WTC11 (cell line): Measurements from ENCODE around the gene SHANK1. TPM values are rescaled to one million over a fixed set of nuclear protein-coding genes. Genes with fewer than 3 reads are reported as not detected.

Experiments
- ATAC-seq: fragments of 200-7000 bp; cut with Tn5 transposase; 2 replicates; pipeline ENCODE4 v1.10.0; 2021; ENCODE audit warnings: mild to moderate bottlenecking, moderate library complexity
- CTCF ChIA-PET: fragments of 300-600 bp; sonication (Branson Sonifier 250); formaldehyde crosslinking; loops from one replicate; lab custom pipeline; 2021; ENCODE audit warnings: antibody characterized with exemption; lab: Charles Lee
- POLR2A ChIA-PET: fragments of 350-600 bp; sonication (Branson Sonifier 250); formaldehyde crosslinking; loops from one replicate; lab custom pipeline; 2021; ENCODE audit warnings: antibody characterized with exemption; lab: Charles Lee
- DNase-seq: peaks from one replicate; pipeline ENCODE4 v3.0.0; 2021; ENCODE audit warnings: low spot score
- H3K27ac Mint-ChIP-seq: 2 replicates; pipeline ENCODE4 v1.8.0; 2021; ENCODE audit warnings: mixed read lengths
- H3K27me3 Mint-ChIP-seq: 2 replicates; pipeline ENCODE4 v1.8.0; 2021; ENCODE audit warnings: low read depth, mild to moderate bottlenecking, moderate library complexity, mixed read lengths
- H3K36me3 Mint-ChIP-seq: 2 replicates; pipeline ENCODE4 v1.8.0; 2021; ENCODE audit warnings: mixed read lengths
- H3K4me1 Mint-ChIP-seq: 2 replicates; pipeline ENCODE4 v1.8.0; 2022; ENCODE audit warnings: mixed read lengths
- H3K4me3 Mint-ChIP-seq: 2 replicates; pipeline ENCODE4 v1.8.0; 2021; ENCODE audit warnings: mild to moderate bottlenecking, moderate library complexity, mixed read lengths
- H3K9me3 Mint-ChIP-seq: 2 replicates; pipeline ENCODE4 v1.8.0; 2021; ENCODE audit warnings: mixed read lengths
- CBFB ChIP-seq: sonication (generic); formaldehyde crosslinking; IDR thresholded peaks from 2 replicates; pipeline ENCODE4 v1.8.1; 2022; ENCODE audit warnings: mild to moderate bottlenecking, low read depth, missing genetic modification reagents
- FOXK1 ChIP-seq: sonication (generic); formaldehyde crosslinking; IDR thresholded peaks from 2 replicates; pipeline ENCODE4 v1.8.0; 2022; ENCODE audit warnings: mild to moderate bottlenecking, moderate library complexity, missing genetic modification reagents
- GRHL2 ChIP-seq: fragments of 250-450 bp; sonication (Bioruptor Pico); IDR thresholded peaks from 2 replicates; pipeline ENCODE4 v1.8.0; 2022; ENCODE audit warnings: mild to moderate bottlenecking, moderate library complexity; ENCODE audit not compliant: insufficient replicate concordance, severe bottlenecking
- JUN ChIP-seq: sonication (generic); formaldehyde crosslinking; IDR thresholded peaks from 2 replicates; pipeline ENCODE4 v1.8.0; 2023; ENCODE audit warnings: mild to moderate bottlenecking, missing genetic modification reagents
- KAT7 ChIP-seq: sonication (generic); formaldehyde crosslinking; IDR thresholded peaks from 2 replicates; pipeline ENCODE4 v1.8.1; 2023; ENCODE audit warnings: missing genetic modification reagents, mild to moderate bottlenecking, borderline replicate concordance
- MXD4 ChIP-seq: fragments of 250-450 bp; sonication (Bioruptor Pico); IDR thresholded peaks from 2 replicates; pipeline ENCODE4 v1.8.0; 2021; ENCODE audit warnings: mild to moderate bottlenecking, moderate library complexity, borderline replicate concordance
- MYBL2 ChIP-seq: sonication (generic); formaldehyde crosslinking; IDR thresholded peaks from 2 replicates; pipeline ENCODE4 v1.8.1; 2023; ENCODE audit warnings: mild to moderate bottlenecking, moderate library complexity, missing genetic modification reagents
- RORB ChIP-seq: fragments of 250-450 bp; sonication (Bioruptor Pico); IDR thresholded peaks from 2 replicates; pipeline ENCODE4 v1.9.0; 2021; ENCODE audit warnings: mild to moderate bottlenecking
- SMAD3 ChIP-seq: sonication (generic); formaldehyde crosslinking; IDR thresholded peaks from 2 replicates; pipeline ENCODE4 v1.8.0; 2022; ENCODE audit warnings: missing genetic modification reagents, mild to moderate bottlenecking, borderline replicate concordance
- SOX15 ChIP-seq: fragments of 250-450 bp; sonication (Bioruptor Pico); IDR thresholded peaks from 2 replicates; pipeline ENCODE4 v1.9.0; 2021; ENCODE audit warnings: mild to moderate bottlenecking
- TP53 ChIP-seq: sonication (generic); formaldehyde crosslinking; IDR thresholded peaks from 2 replicates; pipeline ENCODE4 v1.8.1; 2023; ENCODE audit warnings: mild to moderate bottlenecking, missing genetic modification reagents
- ZNF121 ChIP-seq: sonication (generic); formaldehyde crosslinking; IDR thresholded peaks from 2 replicates; pipeline ENCODE4 v1.8.0; 2023; ENCODE audit warnings: missing genetic modification reagents
- ZNF232 ChIP-seq: sonication (generic); formaldehyde crosslinking; IDR thresholded peaks from 2 replicates; pipeline ENCODE4 v1.8.0; 2022; ENCODE audit warnings: mild to moderate bottlenecking, missing genetic modification reagents
- total RNA-seq: library from RNA; stranded (reverse); gene quantifications from 3 replicates; pipeline ENCODE4 v1.2.3, GENCODE V29; 2021
- TF ChIP-seq, protein P1 (sequence below): sonication (generic); formaldehyde crosslinking; conservative IDR thresholded peaks from 2 replicates; pipeline ENCODE4 v1.8.1; 2022; ENCODE audit warnings: mild to moderate bottlenecking, missing genetic modification reagents
- TF ChIP-seq, protein P2 (sequence below): fragments of 250-450 bp; sonication (Bioruptor Pico); IDR thresholded peaks from 2 replicates; pipeline ENCODE4 v1.9.0; 2021; ENCODE audit warnings: moderate library complexity, mild to moderate bottlenecking, inconsistent platforms, borderline replicate concordance
- TF ChIP-seq, protein P3 (sequence below): sonication (generic); formaldehyde crosslinking; conservative IDR thresholded peaks from 2 replicates; pipeline ENCODE4 v1.8.1; 2023; ENCODE audit warnings: mild to moderate bottlenecking, low read depth, missing genetic modification reagents, moderate library complexity
- TF ChIP-seq, protein P4 (sequence below): sonication (generic); formaldehyde crosslinking; IDR thresholded peaks from 2 replicates; pipeline ENCODE4 v1.8.1; 2023; ENCODE audit warnings: mild to moderate bottlenecking, missing genetic modification reagents, moderate library complexity
- TF ChIP-seq, protein P5 (sequence below): fragments of 250-450 bp; sonication (Bioruptor Pico); IDR thresholded peaks from 2 replicates; pipeline ENCODE4 v1.9.0; 2021; ENCODE audit warnings: mild to moderate bottlenecking
- TF ChIP-seq, protein P6 (sequence below): sonication (generic); formaldehyde crosslinking; IDR thresholded peaks from 2 replicates; pipeline ENCODE4 v1.8.1; 2022; ENCODE audit warnings: mild to moderate bottlenecking, missing genetic modification reagents, moderate library complexity, borderline replicate concordance
- TF ChIP-seq, protein P7 (sequence below): fragments of 250-450 bp; sonication (Bioruptor Pico); IDR thresholded peaks from 2 replicates; pipeline ENCODE4 v2.1.2; 2022; ENCODE audit warnings: mild to moderate bottlenecking, moderate library complexity
- TF ChIP-seq, protein P8 (sequence below): sonication (generic); formaldehyde crosslinking; IDR thresholded peaks from 2 replicates; pipeline ENCODE4 v1.8.0; 2023; ENCODE audit warnings: mild to moderate bottlenecking, missing genetic modification reagents

The SHANK1 gene
- total RNA-seq, 1 experiment from 2014 or later, result 8.7 TPM

DNA sequence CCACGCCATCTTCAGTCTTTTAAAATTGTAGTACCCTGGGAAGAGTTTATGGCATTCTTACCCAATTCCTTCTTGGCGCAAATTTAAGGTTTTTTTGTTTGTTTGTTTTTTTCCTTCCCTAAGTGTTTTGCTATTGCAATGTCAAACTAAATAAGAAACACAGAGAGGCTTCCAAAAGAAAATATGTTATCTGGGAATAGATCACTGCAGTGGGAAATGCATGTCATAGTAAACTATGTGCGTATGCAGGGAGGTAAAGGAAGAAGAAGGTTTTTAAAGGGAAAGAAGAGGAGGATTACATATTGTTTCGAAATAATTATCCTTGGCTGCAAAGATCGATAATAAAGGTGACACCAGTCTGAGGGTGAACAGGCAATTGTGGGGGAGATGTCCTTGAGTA lies 16.7 kb upstream of the SHANK1 start:
- ChIA-PET POLR2A (no interaction called here), CTCF (interaction anchor here (2.7 kb wide), 1 partner anchor 12 kb away, joined by 9 read pairs; no protein-coding TSS in a partner anchor)
- Mint-ChIP-seq H3K4me3 (no peak overlapping the region), H3K27ac (no peak overlapping the region), H3K4me1 (peaks cover 4% of the 10 kb centered on the region), H3K36me3 (no peaks in the 10 kb centered on the region), H3K9me3 (no peaks in the 10 kb centered on the region), H3K27me3 (peaks cover 60% of the 10 kb centered on the region)
- no peak for ATAC-seq
- no peak for DNase-seq
- TF ChIP-seq, protein P1, sequence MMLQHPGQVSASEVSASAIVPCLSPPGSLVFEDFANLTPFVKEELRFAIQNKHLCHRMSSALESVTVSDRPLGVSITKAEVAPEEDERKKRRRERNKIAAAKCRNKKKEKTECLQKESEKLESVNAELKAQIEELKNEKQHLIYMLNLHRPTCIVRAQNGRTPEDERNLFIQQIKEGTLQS (CRISPR knock-in tag), result no peak
- TF ChIP-seq FOXK1 (CRISPR knock-in tag), result no peak
- no peak for TF ChIP-seq JUN (CRISPR knock-in tag)
- TF ChIP-seq TP53, result no peak
- TF ChIP-seq, protein P2, sequence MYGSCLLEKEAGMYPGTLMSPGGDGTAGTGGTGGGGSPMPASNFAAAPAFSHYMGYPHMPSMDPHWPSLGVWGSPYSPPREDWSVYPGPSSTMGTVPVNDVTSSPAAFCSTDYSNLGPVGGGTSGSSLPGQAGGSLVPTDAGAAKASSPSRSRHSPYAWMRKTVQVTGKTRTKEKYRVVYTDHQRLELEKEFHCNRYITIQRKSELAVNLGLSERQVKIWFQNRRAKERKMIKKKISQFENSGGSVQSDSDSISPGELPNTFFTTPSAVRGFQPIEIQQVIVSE, result no peak
- TF ChIP-seq SMAD3 (CRISPR knock-in tag), result no peak
- TF ChIP-seq CBFB, result no peak
- no peak for TF ChIP-seq ZNF232 (CRISPR knock-in tag)
- TF ChIP-seq, protein P3, sequence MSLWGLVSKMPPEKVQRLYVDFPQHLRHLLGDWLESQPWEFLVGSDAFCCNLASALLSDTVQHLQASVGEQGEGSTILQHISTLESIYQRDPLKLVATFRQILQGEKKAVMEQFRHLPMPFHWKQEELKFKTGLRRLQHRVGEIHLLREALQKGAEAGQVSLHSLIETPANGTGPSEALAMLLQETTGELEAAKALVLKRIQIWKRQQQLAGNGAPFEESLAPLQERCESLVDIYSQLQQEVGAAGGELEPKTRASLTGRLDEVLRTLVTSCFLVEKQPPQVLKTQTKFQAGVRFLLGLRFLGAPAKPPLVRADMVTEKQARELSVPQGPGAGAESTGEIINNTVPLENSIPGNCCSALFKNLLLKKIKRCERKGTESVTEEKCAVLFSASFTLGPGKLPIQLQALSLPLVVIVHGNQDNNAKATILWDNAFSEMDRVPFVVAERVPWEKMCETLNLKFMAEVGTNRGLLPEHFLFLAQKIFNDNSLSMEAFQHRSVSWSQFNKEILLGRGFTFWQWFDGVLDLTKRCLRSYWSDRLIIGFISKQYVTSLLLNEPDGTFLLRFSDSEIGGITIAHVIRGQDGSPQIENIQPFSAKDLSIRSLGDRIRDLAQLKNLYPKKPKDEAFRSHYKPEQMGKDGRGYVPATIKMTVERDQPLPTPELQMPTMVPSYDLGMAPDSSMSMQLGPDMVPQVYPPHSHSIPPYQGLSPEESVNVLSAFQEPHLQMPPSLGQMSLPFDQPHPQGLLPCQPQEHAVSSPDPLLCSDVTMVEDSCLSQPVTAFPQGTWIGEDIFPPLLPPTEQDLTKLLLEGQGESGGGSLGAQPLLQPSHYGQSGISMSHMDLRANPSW (CRISPR knock-in tag), result no peak
- TF ChIP-seq KAT7 (CRISPR knock-in tag), result no peak
- TF ChIP-seq MYBL2, result no peak
- no peak for TF ChIP-seq RORB
- TF ChIP-seq SOX15 (CRISPR knock-in tag), result no peak
- TF ChIP-seq, protein P4, sequence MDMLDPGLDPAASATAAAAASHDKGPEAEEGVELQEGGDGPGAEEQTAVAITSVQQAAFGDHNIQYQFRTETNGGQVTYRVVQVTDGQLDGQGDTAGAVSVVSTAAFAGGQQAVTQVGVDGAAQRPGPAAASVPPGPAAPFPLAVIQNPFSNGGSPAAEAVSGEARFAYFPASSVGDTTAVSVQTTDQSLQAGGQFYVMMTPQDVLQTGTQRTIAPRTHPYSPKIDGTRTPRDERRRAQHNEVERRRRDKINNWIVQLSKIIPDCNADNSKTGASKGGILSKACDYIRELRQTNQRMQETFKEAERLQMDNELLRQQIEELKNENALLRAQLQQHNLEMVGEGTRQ (CRISPR knock-in tag), result no peak
- TF ChIP-seq, protein P5, sequence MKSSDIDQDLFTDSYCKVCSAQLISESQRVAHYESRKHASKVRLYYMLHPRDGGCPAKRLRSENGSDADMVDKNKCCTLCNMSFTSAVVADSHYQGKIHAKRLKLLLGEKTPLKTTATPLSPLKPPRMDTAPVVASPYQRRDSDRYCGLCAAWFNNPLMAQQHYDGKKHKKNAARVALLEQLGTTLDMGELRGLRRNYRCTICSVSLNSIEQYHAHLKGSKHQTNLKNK (CRISPR knock-in tag), result no peak
- TF ChIP-seq, protein P6, sequence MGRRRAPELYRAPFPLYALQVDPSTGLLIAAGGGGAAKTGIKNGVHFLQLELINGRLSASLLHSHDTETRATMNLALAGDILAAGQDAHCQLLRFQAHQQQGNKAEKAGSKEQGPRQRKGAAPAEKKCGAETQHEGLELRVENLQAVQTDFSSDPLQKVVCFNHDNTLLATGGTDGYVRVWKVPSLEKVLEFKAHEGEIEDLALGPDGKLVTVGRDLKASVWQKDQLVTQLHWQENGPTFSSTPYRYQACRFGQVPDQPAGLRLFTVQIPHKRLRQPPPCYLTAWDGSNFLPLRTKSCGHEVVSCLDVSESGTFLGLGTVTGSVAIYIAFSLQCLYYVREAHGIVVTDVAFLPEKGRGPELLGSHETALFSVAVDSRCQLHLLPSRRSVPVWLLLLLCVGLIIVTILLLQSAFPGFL (CRISPR knock-in tag), result no peak
- TF ChIP-seq ZNF121, result no peak
- TF ChIP-seq, all 79 proteins: peak for 0

DNA sequence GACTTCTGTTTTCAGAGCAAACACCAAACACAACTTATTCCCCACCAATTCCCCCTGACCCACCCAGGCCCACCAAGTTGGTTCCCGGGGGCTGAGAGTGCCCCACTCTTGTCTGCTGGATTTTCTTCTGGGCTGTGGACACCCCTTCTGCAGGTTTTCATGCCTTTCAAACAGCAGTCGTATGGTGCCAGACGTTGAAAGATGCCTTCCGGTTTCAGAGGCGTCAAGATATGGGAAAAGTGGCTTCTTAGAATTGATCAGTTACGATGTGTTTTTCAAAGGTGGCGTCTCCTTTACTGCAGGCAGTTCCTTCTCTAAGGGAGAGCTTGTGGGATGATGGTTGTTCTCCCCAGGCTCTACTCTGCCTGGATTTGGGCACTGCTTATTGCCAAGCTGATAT lies 16.3 kb upstream of the SHANK1 start:
- Mint-ChIP-seq H3K9me3 (no peaks in the 10 kb centered on the region), H3K27ac (no peak overlapping the region), H3K36me3 (no peaks in the 10 kb centered on the region), H3K4me1 (peaks cover 4% of the 10 kb centered on the region), H3K4me3 (no peak overlapping the region), H3K27me3 (peaks cover 61% of the 10 kb centered on the region)
- POLR2A ChIA-PET, result no interaction called here
- DNase-seq (no peak), ATAC-seq (no peak)
- CTCF ChIA-PET, result interaction anchor here (0.9 to 2.7 kb wide), 2 partner anchors 11 to 108 kb away, joined by 3 to 9 read pairs; no protein-coding TSS in a partner anchor
- TF ChIP-seq, protein P7, sequence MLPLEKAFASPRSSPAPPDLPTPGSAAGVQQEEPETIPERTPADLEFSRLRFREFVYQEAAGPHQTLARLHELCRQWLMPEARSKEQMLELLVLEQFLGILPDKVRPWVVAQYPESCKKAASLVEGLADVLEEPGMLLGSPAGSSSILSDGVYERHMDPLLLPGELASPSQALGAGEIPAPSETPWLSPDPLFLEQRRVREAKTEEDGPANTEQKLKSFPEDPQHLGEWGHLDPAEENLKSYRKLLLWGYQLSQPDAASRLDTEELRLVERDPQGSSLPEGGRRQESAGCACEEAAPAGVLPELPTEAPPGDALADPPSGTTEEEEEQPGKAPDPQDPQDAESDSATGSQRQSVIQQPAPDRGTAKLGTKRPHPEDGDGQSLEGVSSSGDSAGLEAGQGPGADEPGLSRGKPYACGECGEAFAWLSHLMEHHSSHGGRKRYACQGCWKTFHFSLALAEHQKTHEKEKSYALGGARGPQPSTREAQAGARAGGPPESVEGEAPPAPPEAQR (CRISPR knock-in tag), result no peak
- TF ChIP-seq, protein P4 (CRISPR knock-in tag), result no peak
- TF ChIP-seq GRHL2 (CRISPR knock-in tag) (no peak), MXD4 (no peak), SOX15 (CRISPR knock-in tag) (no peak), SMAD3 (CRISPR knock-in tag) (no peak)
- TF ChIP-seq, protein P8, sequence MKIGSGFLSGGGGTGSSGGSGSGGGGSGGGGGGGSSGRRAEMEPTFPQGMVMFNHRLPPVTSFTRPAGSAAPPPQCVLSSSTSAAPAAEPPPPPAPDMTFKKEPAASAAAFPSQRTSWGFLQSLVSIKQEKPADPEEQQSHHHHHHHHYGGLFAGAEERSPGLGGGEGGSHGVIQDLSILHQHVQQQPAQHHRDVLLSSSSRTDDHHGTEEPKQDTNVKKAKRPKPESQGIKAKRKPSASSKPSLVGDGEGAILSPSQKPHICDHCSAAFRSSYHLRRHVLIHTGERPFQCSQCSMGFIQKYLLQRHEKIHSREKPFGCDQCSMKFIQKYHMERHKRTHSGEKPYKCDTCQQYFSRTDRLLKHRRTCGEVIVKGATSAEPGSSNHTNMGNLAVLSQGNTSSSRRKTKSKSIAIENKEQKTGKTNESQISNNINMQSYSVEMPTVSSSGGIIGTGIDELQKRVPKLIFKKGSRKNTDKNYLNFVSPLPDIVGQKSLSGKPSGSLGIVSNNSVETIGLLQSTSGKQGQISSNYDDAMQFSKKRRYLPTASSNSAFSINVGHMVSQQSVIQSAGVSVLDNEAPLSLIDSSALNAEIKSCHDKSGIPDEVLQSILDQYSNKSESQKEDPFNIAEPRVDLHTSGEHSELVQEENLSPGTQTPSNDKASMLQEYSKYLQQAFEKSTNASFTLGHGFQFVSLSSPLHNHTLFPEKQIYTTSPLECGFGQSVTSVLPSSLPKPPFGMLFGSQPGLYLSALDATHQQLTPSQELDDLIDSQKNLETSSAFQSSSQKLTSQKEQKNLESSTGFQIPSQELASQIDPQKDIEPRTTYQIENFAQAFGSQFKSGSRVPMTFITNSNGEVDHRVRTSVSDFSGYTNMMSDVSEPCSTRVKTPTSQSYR (CRISPR knock-in tag), result no peak
- TF ChIP-seq, protein P2, result no peak
- TF ChIP-seq, protein P1 (CRISPR knock-in tag), result no peak
